Thyroid gland (tissue), 4 donors: ENCODE results near the gene SPTB.

Source experiments
- POLR2A ChIP-seq, 2 donors: fragments of 450-650 bp; IDR thresholded peaks; one replicate each; pipeline ENCODE4 v1.6.1; 2017; ENCODE audit warnings: antibody characterized with exemption in 2 of 2, mild to moderate bottlenecking in 2 of 2, moderate library complexity in 1 of 2
- TF ChIP-seq, protein P1 (sequence below), 6 experiments: fragments of 200-600 bp in 3 of 6; fragments of 450-650 bp in 3 of 6; sonication (generic) in 3 of 6; IDR thresholded peaks; one replicate each; pipeline ENCODE4 v1.5.1; 2016 to 2019; ENCODE audit warnings: antibody characterized with exemption in 6 of 6, mild to moderate bottlenecking in 2 of 6, inconsistent platforms in 1 of 6, moderate library complexity in 1 of 6

DNA sequence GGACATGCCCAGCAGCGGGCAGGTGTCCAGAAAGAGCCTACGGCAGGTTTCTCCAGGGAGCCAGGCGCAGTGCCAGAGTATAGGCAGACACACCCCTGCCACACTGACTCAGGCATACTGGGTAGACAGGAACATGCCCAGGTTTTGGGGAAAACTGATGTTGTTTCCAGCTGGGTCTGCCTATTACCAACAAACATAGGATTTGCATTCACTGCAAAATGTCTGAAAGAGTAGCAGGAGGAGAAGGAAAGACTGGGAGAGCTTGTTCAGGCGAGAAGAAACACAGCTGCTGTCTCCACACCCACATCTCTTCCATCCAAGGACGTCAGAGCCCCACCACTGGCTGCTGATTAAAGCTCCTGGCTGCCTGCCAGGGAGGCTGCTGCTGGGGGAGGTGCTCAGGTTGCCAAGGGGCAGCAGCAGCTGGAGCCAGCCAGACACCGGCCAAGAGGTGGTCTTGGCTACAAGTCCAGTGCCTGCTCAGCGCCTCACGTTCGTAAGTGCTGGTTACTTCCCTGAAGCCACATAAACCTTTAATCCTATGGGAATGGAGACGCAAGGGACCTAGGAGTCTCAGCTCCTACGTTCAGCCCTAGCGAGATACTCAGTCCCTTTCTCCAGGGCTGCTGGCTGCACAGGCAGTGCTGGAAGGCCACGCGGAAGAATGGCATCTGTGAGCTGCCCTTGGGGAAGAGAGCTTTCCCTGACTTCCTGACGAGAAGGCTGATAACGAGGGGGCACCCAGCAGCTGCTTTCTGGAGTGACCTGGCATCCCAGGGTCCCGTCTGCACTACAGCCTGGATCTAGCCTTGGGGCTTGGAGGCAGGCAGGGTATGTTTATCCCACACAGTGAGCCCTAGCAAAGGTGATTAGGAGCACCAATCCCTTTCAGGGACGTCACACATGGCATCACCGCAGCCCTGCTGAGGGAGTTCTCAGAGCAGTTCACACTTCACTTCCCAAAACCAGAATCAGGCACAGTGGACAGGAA lies 117.4 kb downstream of the SPTB start:
- TF ChIP-seq, protein P1, sequence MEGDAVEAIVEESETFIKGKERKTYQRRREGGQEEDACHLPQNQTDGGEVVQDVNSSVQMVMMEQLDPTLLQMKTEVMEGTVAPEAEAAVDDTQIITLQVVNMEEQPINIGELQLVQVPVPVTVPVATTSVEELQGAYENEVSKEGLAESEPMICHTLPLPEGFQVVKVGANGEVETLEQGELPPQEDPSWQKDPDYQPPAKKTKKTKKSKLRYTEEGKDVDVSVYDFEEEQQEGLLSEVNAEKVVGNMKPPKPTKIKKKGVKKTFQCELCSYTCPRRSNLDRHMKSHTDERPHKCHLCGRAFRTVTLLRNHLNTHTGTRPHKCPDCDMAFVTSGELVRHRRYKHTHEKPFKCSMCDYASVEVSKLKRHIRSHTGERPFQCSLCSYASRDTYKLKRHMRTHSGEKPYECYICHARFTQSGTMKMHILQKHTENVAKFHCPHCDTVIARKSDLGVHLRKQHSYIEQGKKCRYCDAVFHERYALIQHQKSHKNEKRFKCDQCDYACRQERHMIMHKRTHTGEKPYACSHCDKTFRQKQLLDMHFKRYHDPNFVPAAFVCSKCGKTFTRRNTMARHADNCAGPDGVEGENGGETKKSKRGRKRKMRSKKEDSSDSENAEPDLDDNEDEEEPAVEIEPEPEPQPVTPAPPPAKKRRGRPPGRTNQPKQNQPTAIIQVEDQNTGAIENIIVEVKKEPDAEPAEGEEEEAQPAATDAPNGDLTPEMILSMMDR (IDR thresholded peaks at IDR 0.05) = no peak
- no peak for TF ChIP-seq POLR2A (IDR thresholded peaks at IDR 0.05)
